K562 (cell line): ENCODE data around the gene CHST7. TPM values are rescaled to one million over a fixed set of nuclear protein-coding genes. Genes with fewer than 3 reads are reported as not detected.

ENCODE experiments used
- CBFA2T2 ChIP-seq: fragments of 450-650 bp; conservative IDR thresholded peaks from 2 replicates; pipeline ENCODE4 v1.6.1; 2017; ENCODE audit warnings: mild to moderate bottlenecking
- E2F6 ChIP-seq, 2 experiments: IDR thresholded peaks; 2 replicates each; pipeline ENCODE4 v1.6.1; 2011; ENCODE audit warnings: borderline replicate concordance in 1 of 2, control low read depth in 1 of 2, low read depth in 1 of 2, low read length in 1 of 2, mild to moderate bottlenecking in 1 of 2, mixed read lengths in 1 of 2, moderate library complexity in 1 of 2; ENCODE audit not compliant: insufficient read depth in 1 of 2, insufficient read length in 1 of 2, poor library complexity in 1 of 2, severe bottlenecking in 1 of 2; ENCODE audit errors: extremely low read depth in 1 of 2
- EGR1 ChIP-seq: fragments of 450-650 bp; conservative IDR thresholded peaks from 2 replicates; pipeline ENCODE4 v1.6.1; 2017; ENCODE audit warnings: mild to moderate bottlenecking
- ELF4 ChIP-seq: fragments of 450-650 bp; formaldehyde crosslinking; IDR thresholded peaks from 2 replicates; pipeline ENCODE4 v1.4.0; 2022; ENCODE audit warnings: missing genetic modification characterization
- GABPB1 ChIP-seq: sonication (generic); formaldehyde crosslinking; IDR thresholded peaks from 2 replicates; pipeline ENCODE4 v1.8.0; 2022; ENCODE audit warnings: mild to moderate bottlenecking, missing genetic modification reagents
- HNRNPL ChIP-seq: fragments of 200-400 bp; formaldehyde crosslinking; IDR thresholded peaks from 2 replicates; pipeline ENCODE4 v1.6.1; 2017; ENCODE audit warnings: low read depth, mild to moderate bottlenecking, low read length
- KLF10 ChIP-seq: fragments of 250-450 bp; sonication (Bioruptor Pico); IDR thresholded peaks from 2 replicates; pipeline ENCODE4 v1.6.1; 2021; ENCODE audit warnings: matching md5 sums
- MCM7 ChIP-seq, 2 experiments: fragments of 450-650 bp; IDR thresholded peaks; 2 replicates each; pipeline ENCODE4 v1.6.1; 2016 to 2018
- NR2C2 ChIP-seq, 2 experiments: fragments of 200-800 bp in 1 of 2; sonication (Bioruptor generic) in 1 of 2; sonication (generic) in 1 of 2; formaldehyde crosslinking in 1 of 2; IDR thresholded peaks; 2 replicates each; pipeline versions ENCODE4 v1.6.1 to v1.8.0; 2016 to 2022; ENCODE audit warnings: mild to moderate bottlenecking in 1 of 2, missing compliant biosample characterization in 1 of 2, missing genetic modification characterization in 1 of 2, missing genetic modification reagents in 1 of 2
- PBX2 ChIP-seq, 2 experiments: IDR thresholded peaks in 1 of 2; conservative IDR thresholded peaks in 1 of 2; 2 replicates each; pipeline ENCODE4 v1.6.1; 2016; ENCODE audit warnings: low read depth in 2 of 2, mild to moderate bottlenecking in 1 of 2, missing compliant biosample characterization in 1 of 2, missing genetic modification characterization in 1 of 2, moderate library complexity in 1 of 2
- POLR2G ChIP-seq: fragments of 200-400 bp; formaldehyde crosslinking; IDR thresholded peaks from 2 replicates; pipeline ENCODE4 v1.6.1; 2017; ENCODE audit warnings: low read depth, mild to moderate bottlenecking, antibody characterized with exemption, low read length, moderate library complexity
- SIN3A ChIP-seq, 2 experiments: fragments of 150-350 bp in 1 of 2; IDR thresholded peaks; 2 replicates each; pipeline ENCODE4 v1.6.1; 2011 to 2016; ENCODE audit warnings: borderline replicate concordance in 2 of 2, low read depth in 2 of 2, low read length in 2 of 2, mild to moderate bottlenecking in 2 of 2, moderate library complexity in 2 of 2; ENCODE audit not compliant: control insufficient read depth in 1 of 2
- SREBF1 ChIP-seq: fragments of 150-350 bp; IDR thresholded peaks from 2 replicates; pipeline ENCODE4 v1.6.1; 2014; ENCODE audit warnings: antibody characterized with exemption, low read depth, low read length, borderline replicate concordance
- ZBTB33 ChIP-seq: sonication (generic); formaldehyde crosslinking; IDR thresholded peaks from 2 replicates; pipeline ENCODE4 v1.8.1; 2023; ENCODE audit warnings: mild to moderate bottlenecking, missing genetic modification reagents
- ZNF282 ChIP-seq: sonication (generic); formaldehyde crosslinking; IDR thresholded peaks from 2 replicates; pipeline ENCODE4 v1.8.1; 2023; ENCODE audit warnings: missing genetic modification reagents
- ZNF449 ChIP-seq: fragments of 250-450 bp; sonication (Bioruptor Pico); IDR thresholded peaks from 2 replicates; pipeline ENCODE4 v1.8.0; 2022; ENCODE audit warnings: moderate library complexity, mild to moderate bottlenecking, inconsistent platforms
- ZNF511 ChIP-seq: sonication (generic); formaldehyde crosslinking; IDR thresholded peaks from 2 replicates; pipeline ENCODE4 v1.8.0; 2022; ENCODE audit warnings: mild to moderate bottlenecking, missing genetic modification reagents
- polyA plus RNA-seq, 8 experiments: library from polyadenylated mRNA; depleted of rRNA in 4 of 8; stranded (reverse) in 5 of 8; unstranded in 3 of 8; fragments of >200 nt; fragmentation: Nextera tagmentation in 2 of 8; fragmentation: Illumina TruSeq in 1 of 8; extraction: Ambion mirVana in 2 of 8; extraction: Trizol in 1 of 8; gene quantifications; 2 replicates each; pipeline versions ENCODE4 v1.2.1 to v1.2.3, GENCODE V29; 2011 to 2014; ENCODE audit warnings: inconsistent platforms in 1 of 8, missing spikeins in 1 of 8
- total RNA-seq, 7 experiments: library from RNA; depleted of rRNA in 6 of 7; stranded (reverse); fragments of >200 nt in 6 of 7; fragmentation: Illumina TruSeq in 2 of 7; extraction: Trizol in 2 of 7; gene quantifications; 2 replicates each; pipeline versions ENCODE4 v1.2.1 to v1.2.3, GENCODE V29; 2011 to 2021; ENCODE audit warnings: low replicate concordance in 1 of 7

CHST7 gene
- total and polyA plus RNA-seq, 9 of the 15 experiments (the other 6 are each of a cell fraction or from before 2014, with no cell fraction given): 0.04 to 0.41 (median 0.09) TPM; not detected in 2

- no peak for TF ChIP-seq ZBTB33 (CRISPR knock-in tag)
- no peak for TF ChIP-seq NR2C2 (CRISPR knock-in tag; IDR thresholded peaks at IDR 0.05)
- TF ChIP-seq NR2C2 (tag; IDR thresholded peaks at IDR 0.05): peak; percentile 94
- no peak for TF ChIP-seq HNRNPL
- TF ChIP-seq SIN3A (IDR thresholded peaks at IDR 0.05; ENCODE audit: borderline replicate concordance in 2 of 2, control insufficient read depth in 1 of 2, low read depth in 2 of 2, low read length in 2 of 2): peak in 1 of 2 experiments; percentile 8; a peak in 1 of 4 replicates
- no peak for TF ChIP-seq ZNF282 (CRISPR knock-in tag)
- peak in 1 of 2 experiments; percentile 21 for TF ChIP-seq E2F6 (IDR thresholded peaks at IDR 0.05; ENCODE audit: borderline replicate concordance in 1 of 2, extremely low read depth in 1 of 2, insufficient read depth in 1 of 2, insufficient read length in 1 of 2, low read depth in 1 of 2, low read length in 1 of 2, poor library complexity in 1 of 2, severe bottlenecking in 1 of 2)
- TF ChIP-seq GABPB1: peak; percentile 83
- 0 out of 2 replicates have a peak, but pooled peaks have one; percentile 18 for TF ChIP-seq ELF4 (CRISPR knock-in tag)
- TF ChIP-seq ZNF511 (CRISPR knock-in tag): no peak
- no peak for TF ChIP-seq SREBF1
- no peak for TF ChIP-seq MCM7 (IDR thresholded peaks at IDR 0.05)
- peak; percentile 10; the same call in 1 of the 2 replicates for TF ChIP-seq PBX2 (CRISPR knock-in tag; IDR thresholded peaks at IDR 0.05; ENCODE audit: low read depth)
- TF ChIP-seq PBX2 (tag; conservative IDR thresholded peaks at IDR 0.05; ENCODE audit: low read depth): peak; percentile 49; the same call in 1 of the 2 replicates
- peak; percentile 91 for TF ChIP-seq EGR1
- TF ChIP-seq KLF10 (CRISPR knock-in tag): no peak
- no peak for TF ChIP-seq ZNF449
- peak; percentile 89 for TF ChIP-seq POLR2G
- no peak for TF ChIP-seq CBFA2T2
These were observed 28.2 kb upstream of the CHST7 start, which contains the start of gene ZNF674 (continued) for GRCh38 chrX:46545111-46546005.
